Ammon's horn (tissue), 1 donor: Measurements from ENCODE around the gene PACRGL.
"Not testable (repeated sequence)": the region's sequence is repeated elsewhere in the genome, so short reads cannot be mapped to it uniquely, and the experiment has no call there.

Source experiments
- DNase-seq: peaks from one replicate; pipeline ENCODE4 v3.0.0-alpha.2; 2016; ENCODE audit warnings: low spot score

Gene PACRGL

GRCh38 chr4:20723463-20723862 is 23.2 kb downstream of the PACRGL start:
- DNase-seq: no peak

GRCh38 chr4:20724915-20725314 is 24.7 kb downstream of the PACRGL start:
- DNase-seq: no peak

GRCh38 chr4:20735931-20736330 is 35.7 kb downstream of the PACRGL start:
- DNase-seq: no peak

- not testable (repeated sequence) for DNase-seq
Observed at GRCh38 chr4:20746000-20746399, 45.7 kb downstream of the PACRGL start.

- no peak for DNase-seq
Observed at GRCh38 chr4:20752641-20753040, 52.4 kb downstream of the PACRGL start.

- no peak for DNase-seq
Observed at GRCh38 chr4:20754036-20754435, 53.8 kb downstream of the PACRGL start.

GRCh38 chr4:20760053-20760452 is 59.8 kb downstream of the PACRGL start:
- no peak for DNase-seq

GRCh38 chr4:20761382-20761781 is 61.1 kb downstream of the PACRGL start:
- DNase-seq: no peak

- DNase-seq: no peak
Observed at GRCh38 chr4:20761826-20762225, 61.6 kb downstream of the PACRGL start.

GRCh38 chr4:20764366-20764992 is 64.2 kb downstream of the PACRGL start:
- no peak for DNase-seq

GRCh38 chr4:20773144-20773997 is 73.1 kb downstream of the PACRGL start:
- peak; percentile 84 for DNase-seq

- no peak for DNase-seq
Observed at GRCh38 chr4:20778896-20779295, 78.6 kb downstream of the PACRGL start.

- DNase-seq: not testable (repeated sequence)
Observed at GRCh38 chr4:20783134-20783533, 82.9 kb downstream of the PACRGL start.

GRCh38 chr4:20787940-20788665 is 87.8 kb downstream of the PACRGL start:
- DNase-seq: no peak
